Lung (tissue), 12 donors: ENCODE data around the gene RIC3. TPM values are rescaled to one million over a fixed set of nuclear protein-coding genes. Genes with fewer than 3 reads are reported as not detected.
A peak's percentile ranks its signal among the peaks of the same experiment; 100 is the strongest.

ENCODE experiments used
- ATAC-seq: fragments of 200-7000 bp; cut with Tn5 transposase; one replicate; pipeline ENCODE4 v1.9.1; 2020; ENCODE audit warnings: moderate number of reproducible peaks; ENCODE audit not compliant: insufficient read depth, low FRiP score
- DNase-seq, 3 donors: peaks; one replicate each; pipeline ENCODE4 v3.0.0-alpha.2; 2013 to 2017
- H3K27ac ChIP-seq, 2 donors: one replicate each; pipeline ENCODE4 v1.5.1; 2013; ENCODE audit warnings: mild to moderate bottlenecking in 2 of 2, moderate library complexity in 2 of 2, control low read depth in 1 of 2, inconsistent platforms in 1 of 2, low read depth in 1 of 2, low read length in 1 of 2
- H3K27me3 ChIP-seq, 3 donors: one replicate each; pipeline ENCODE4 v1.5.1; 2013; ENCODE audit warnings: low read length in 2 of 3; ENCODE audit not compliant: control insufficient read depth in 3 of 3, insufficient read depth in 3 of 3
- H3K36me3 ChIP-seq, 4 donors: one replicate each; pipeline ENCODE4 v1.5.1; 2013; ENCODE audit warnings: low read length in 4 of 4, mild to moderate bottlenecking in 1 of 4, moderate library complexity in 1 of 4; ENCODE audit not compliant: control insufficient read depth in 4 of 4, insufficient read depth in 4 of 4
- H3K4me1 ChIP-seq, 5 donors: one replicate each; pipeline ENCODE4 v1.5.1; 2013; ENCODE audit warnings: low read length in 5 of 5, mild to moderate bottlenecking in 2 of 5, moderate library complexity in 1 of 5; ENCODE audit not compliant: control insufficient read depth in 5 of 5, insufficient read depth in 5 of 5
- H3K4me3 ChIP-seq: one replicate; pipeline ENCODE4 v1.5.1; 2013; ENCODE audit warnings: mild to moderate bottlenecking, control low read depth, moderate library complexity
- H3K9ac ChIP-seq, 2 donors: one replicate each; pipeline ENCODE4 v1.5.1; 2013; ENCODE audit warnings: low read length in 2 of 2, control low read depth in 1 of 2; ENCODE audit not compliant: insufficient read depth in 1 of 2
- H3K9me3 ChIP-seq, 4 donors: one replicate each; pipeline ENCODE4 v1.5.1; 2013; ENCODE audit warnings: low read length in 3 of 4, mild to moderate bottlenecking in 1 of 4, moderate library complexity in 1 of 4; ENCODE audit not compliant: control insufficient read depth in 4 of 4, insufficient read depth in 3 of 4
- CTCF ChIP-seq: IDR thresholded peaks from 2 replicates; pipeline ENCODE4 v1.5.1; 2012; ENCODE audit warnings: mild to moderate bottlenecking; ENCODE audit errors: control extremely low read depth, extremely low read depth
- WGBS, 2 donors: extraction: QIAGEN DNeasy Blood & Tissue Kit; methylation state at CpG; one replicate each; pipeline ENCODE4 v1.1.7; 2013; 5-methylcytosine and 5-hydroxymethylcytosine counted together
- polyA plus RNA-seq, 2 donors: library from polyadenylated mRNA; stranded (reverse); fragments of 200-250 nt; gene quantifications; one replicate each; pipeline ENCODE4 v1.2.1, GENCODE V29; 2013
- total RNA-seq, 2 donors: library from RNA; depleted of rRNA in 1 of 2; stranded (reverse); fragments of >200 nt in 1 of 2; gene quantifications; one replicate each; pipeline ENCODE4 v1.2.1, GENCODE V29; 2014 to 2021
- donor health status: control.
- donor health status: control.
- donor health status: Bipolar disorder and iron deficiency.
- donor health status: healthy.
- donor health status: DM: yes; HTN: yes; CAD: no.

RIC3 gene
- total and polyA plus RNA-seq, 4 donors, result 2.0 to 10.2 (median 9.7) TPM

- Histone ChIP-seq H3K4me1 (no peaks in the 10 kb centered on the region), H3K4me3 (no peak overlapping the region), H3K9me3 (no peaks in the 10 kb centered on the region), H3K9ac (no peak overlapping the region), H3K36me3 (no peaks in the 10 kb centered on the region), H3K27ac (no peak overlapping the region), H3K27me3 (no peaks in the 10 kb centered on the region)
- ATAC-seq (no peak), DNase-seq (no peak)
- 70 to 84% methylated on average over 5 of the region's 5 CpGs for WGBS, 2 donors
- no peak for TF ChIP-seq CTCF
Observed at GRCh38 chr11:8183111-8183510, 14.3 kb upstream of the RIC3 start.

GRCh38 chr11:8180469-8180868 lies 11.6 kb upstream of the RIC3 start:
- ATAC-seq (no peak), DNase-seq (no peak)
- Histone ChIP-seq H3K36me3 (no peaks in the 10 kb centered on the region), H3K27me3 (peaks cover 0 to 5% (median 0%) of the 10 kb centered on the region in 3 donors), H3K27ac (no peak overlapping the region), H3K4me1 (peaks cover 0 to 6% (median 0%) of the 10 kb centered on the region in 5 donors), H3K4me3 (no peak overlapping the region), H3K9ac (no peak overlapping the region), H3K9me3 (no peaks in the 10 kb centered on the region)
- TF ChIP-seq CTCF, result no peak
- WGBS, 2 donors, result 45 to 50% methylated on average over 4 of the region's 4 CpGs

GRCh38 chr11:8178297-8178696 lies 9.5 kb upstream of the RIC3 start:
- Histone ChIP-seq H3K27ac (no peak overlapping the region), H3K9ac (no peak overlapping the region), H3K4me3 (no peak overlapping the region), H3K27me3 (peaks cover 0 to 7% (median 0%) of the 10 kb centered on the region in 3 donors), H3K9me3 (no peaks in the 10 kb centered on the region), H3K36me3 (no peaks in the 10 kb centered on the region), H3K4me1 (peaks cover 0 to 6% (median 0%) of the 10 kb centered on the region in 5 donors)
- ATAC-seq, result no peak
- WGBS, 2 donors, result 69 to 73% methylated on average over 1 of the region's 1 CpG
- no peak for TF ChIP-seq CTCF
- no peak for DNase-seq

GRCh38 chr11:8177136-8177535 lies 8.3 kb upstream of the RIC3 start:
- DNase-seq, result peak; percentile 38 to 72 (median 58)
- peaks cover 0 to 7% (median 0%) of the 10 kb centered on the region in 3 donors for H3K27me3 ChIP-seq
- H3K4me3 ChIP-seq, result no peak overlapping the region
- H3K9me3 ChIP-seq, result no peaks in the 10 kb centered on the region
- H3K4me1 ChIP-seq, result peaks cover 0 to 6% (median 0%) of the 10 kb centered on the region in 5 donors
- no peak overlapping the region for H3K27ac ChIP-seq
- H3K9ac ChIP-seq, result no peak overlapping the region
- ATAC-seq, result no peak
- TF ChIP-seq CTCF, result no peak
- 50 to 53% methylated on average over 5 of the region's 5 CpGs for WGBS, 2 donors
- no peaks in the 10 kb centered on the region for H3K36me3 ChIP-seq
